CD4-positive, alpha-beta T cell treated with Interleukin-21 for 1 hour (primary cell): ENCODE data around the gene NPEPPS.
"Not testable (repeated sequence)": the region's sequence is repeated elsewhere in the genome, so short reads cannot be mapped to it uniquely, and the experiment has no call there.

ENCODE experiments used
- DNase-seq: peaks from one replicate; pipeline ENCODE4 v3.0.0-alpha.2; 2020

NPEPPS gene

GRCh38 chr17:47561698-47562405 is 30.9 kb downstream of the NPEPPS start:
- DNase-seq, result not testable (repeated sequence)

GRCh38 chr17:47562406-47562705 is 31.4 kb downstream of the NPEPPS start:
- not testable (repeated sequence) for DNase-seq

- DNase-seq, result not testable (repeated sequence)
Observed at GRCh38 chr17:47567261-47567660, 36.4 kb downstream of the NPEPPS start.

- DNase-seq, result not testable (repeated sequence)
Observed at GRCh38 chr17:47572561-47572960, 41.7 kb downstream of the NPEPPS start.

- DNase-seq, result not testable (repeated sequence)
Observed at GRCh38 chr17:47582416-47582815, 51.5 kb downstream of the NPEPPS start.

- not testable (repeated sequence) for DNase-seq
Observed at GRCh38 chr17:47586378-47587055, 55.6 kb downstream of the NPEPPS start.

GRCh38 chr17:47593522-47593921 is 62.6 kb downstream of the NPEPPS start:
- not testable (repeated sequence) for DNase-seq

GRCh38 chr17:47603830-47604597 is 73.1 kb downstream of the NPEPPS start:
- DNase-seq, result no peak

- no peak for DNase-seq
Observed at GRCh38 chr17:47604598-47604927, 73.7 kb downstream of the NPEPPS start.

- DNase-seq, result no peak
Observed at GRCh38 chr17:47605011-47605410, 74.1 kb downstream of the NPEPPS start.

- DNase-seq, result no peak
Observed at GRCh38 chr17:47607481-47607880, 76.6 kb downstream of the NPEPPS start.

- no peak for DNase-seq
Observed at GRCh38 chr17:47611372-47612350, 80.8 kb downstream of the NPEPPS start.

GRCh38 chr17:47615766-47616424 is 85.0 kb downstream of the NPEPPS start:
- peak; percentile 63 for DNase-seq

- no peak for DNase-seq
Observed at GRCh38 chr17:47618410-47618809, 87.5 kb downstream of the NPEPPS start.

- DNase-seq, result no peak
Observed at GRCh38 chr17:47620503-47621245, 89.8 kb downstream of the NPEPPS start.

GRCh38 chr17:47621293-47622179 is 90.6 kb downstream of the NPEPPS start:
- no peak for DNase-seq

GRCh38 chr17:47622180-47622549 is 91.3 kb downstream of the NPEPPS start:
- no peak for DNase-seq

GRCh38 chr17:47624727-47625068 is 93.8 kb downstream of the NPEPPS start:
- DNase-seq, result no peak

- DNase-seq, result no peak
Observed at GRCh38 chr17:47628014-47628566, 97.2 kb downstream of the NPEPPS start.

GRCh38 chr17:47629826-47630225 is 98.9 kb downstream of the NPEPPS start:
- no peak for DNase-seq
